ENCODE data around the gene NOP53.
"Not testable (repeated sequence)": the region's sequence is repeated elsewhere in the genome, so short reads cannot be mapped to it uniquely, and the experiment has no call there.

DNA sequence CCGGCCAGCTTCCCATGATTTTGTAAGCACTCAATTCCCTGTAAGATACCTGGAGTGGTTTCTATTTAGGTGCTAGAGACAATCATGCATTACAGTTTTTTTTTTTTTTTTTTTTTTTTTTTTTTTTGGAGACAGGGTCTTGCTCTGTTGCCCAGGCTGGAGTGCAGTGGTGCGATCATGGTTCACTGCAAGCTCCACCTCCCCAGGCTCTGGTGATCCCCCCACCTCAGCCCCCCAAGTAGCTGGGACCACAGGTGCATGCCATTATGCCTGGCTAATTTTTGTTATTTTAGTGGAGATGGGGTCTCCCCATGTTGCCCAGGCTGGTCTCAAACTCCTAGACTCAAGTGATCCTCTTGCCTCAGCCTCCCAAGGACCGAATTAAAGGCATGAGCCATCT, 19.4 kb downstream of the NOP53 start:
- TF ChIP-seq, protein P1, sequence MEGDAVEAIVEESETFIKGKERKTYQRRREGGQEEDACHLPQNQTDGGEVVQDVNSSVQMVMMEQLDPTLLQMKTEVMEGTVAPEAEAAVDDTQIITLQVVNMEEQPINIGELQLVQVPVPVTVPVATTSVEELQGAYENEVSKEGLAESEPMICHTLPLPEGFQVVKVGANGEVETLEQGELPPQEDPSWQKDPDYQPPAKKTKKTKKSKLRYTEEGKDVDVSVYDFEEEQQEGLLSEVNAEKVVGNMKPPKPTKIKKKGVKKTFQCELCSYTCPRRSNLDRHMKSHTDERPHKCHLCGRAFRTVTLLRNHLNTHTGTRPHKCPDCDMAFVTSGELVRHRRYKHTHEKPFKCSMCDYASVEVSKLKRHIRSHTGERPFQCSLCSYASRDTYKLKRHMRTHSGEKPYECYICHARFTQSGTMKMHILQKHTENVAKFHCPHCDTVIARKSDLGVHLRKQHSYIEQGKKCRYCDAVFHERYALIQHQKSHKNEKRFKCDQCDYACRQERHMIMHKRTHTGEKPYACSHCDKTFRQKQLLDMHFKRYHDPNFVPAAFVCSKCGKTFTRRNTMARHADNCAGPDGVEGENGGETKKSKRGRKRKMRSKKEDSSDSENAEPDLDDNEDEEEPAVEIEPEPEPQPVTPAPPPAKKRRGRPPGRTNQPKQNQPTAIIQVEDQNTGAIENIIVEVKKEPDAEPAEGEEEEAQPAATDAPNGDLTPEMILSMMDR (conservative IDR thresholded peaks at IDR 0.05; ENCODE audit: low read depth, low read length) = not testable (repeated sequence)
- TF ChIP-seq EZH2 (IDR thresholded peaks at IDR 0.05; ENCODE audit: borderline replicate concordance, low read depth, low read length, poor library complexity, severe bottlenecking) = not testable (repeated sequence)
